ENCODE data around the gene VTI1A. TPM values are rescaled to one million over a fixed set of nuclear protein-coding genes. Genes with fewer than 3 reads are reported as not detected.

The VTI1A gene
- total RNA-seq, 2 donors from 2014 or later: 21.0 to 29.6 TPM

DNA sequence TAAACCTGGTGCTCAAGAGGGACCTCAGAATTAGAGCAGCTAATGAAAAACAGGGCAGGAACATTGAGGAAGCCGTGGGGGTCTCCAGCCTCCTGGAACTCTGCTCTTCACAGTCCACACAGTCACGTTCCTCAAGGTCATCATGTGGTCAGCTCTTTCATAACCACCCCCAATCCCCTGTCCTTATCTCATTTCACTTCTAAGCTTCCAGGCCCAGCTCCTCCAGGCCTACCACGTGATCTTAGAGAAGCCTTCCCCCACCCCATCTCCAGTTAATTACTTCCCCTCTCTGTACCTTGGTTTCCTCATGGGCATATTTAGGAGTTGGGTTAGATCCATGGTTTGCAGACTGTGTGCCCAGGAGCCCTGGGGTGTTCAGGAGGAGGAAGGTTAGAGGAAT lies 396.6 kb downstream of the VTI1A start:
- H3K27ac ChIP-seq: no peak overlapping the region
- no peak for DNase-seq (ENCODE audit: low spot score)
- no peak overlapping the region for H3K4me3 ChIP-seq
- peaks cover 0 to 21% of the 10 kb centered on the region in 2 donors for H3K9me3 ChIP-seq
- H3K27me3 ChIP-seq: no peaks in the 10 kb centered on the region
- no peak for TF ChIP-seq CTCF (IDR thresholded peaks at IDR 0.05)
- no peaks in the 10 kb centered on the region for H3K36me3 ChIP-seq
- no peaks in the 10 kb centered on the region for H3K4me1 ChIP-seq

GRCh38 chr10:112844681-112845544 lies 397.9 kb downstream of the VTI1A start:
- Histone ChIP-seq H3K27me3 (no peaks in the 10 kb centered on the region), H3K4me3 (no peak overlapping the region), H3K27ac (no peak overlapping the region), H3K36me3 (no peaks in the 10 kb centered on the region), H3K9me3 (peaks cover 0 to 20% of the 10 kb centered on the region in 2 donors), H3K4me1 (no peaks in the 10 kb centered on the region)
- no peak for TF ChIP-seq CTCF (IDR thresholded peaks at IDR 0.05)
- no peak for DNase-seq (ENCODE audit: low spot score)

- H3K27ac ChIP-seq: no peak overlapping the region
- no peak for TF ChIP-seq CTCF (IDR thresholded peaks at IDR 0.05)
- H3K9me3 ChIP-seq: peaks cover 0 to 17% of the 10 kb centered on the region in 2 donors
- no peaks in the 10 kb centered on the region for H3K36me3 ChIP-seq
- no peaks in the 10 kb centered on the region for H3K27me3 ChIP-seq
- DNase-seq (ENCODE audit: low spot score): no peak
- no peak overlapping the region for H3K4me3 ChIP-seq
- H3K4me1 ChIP-seq: no peaks in the 10 kb centered on the region
Measured at GRCh38 chr10:112847778-112848177, 400.8 kb downstream of the VTI1A start.

DNA sequence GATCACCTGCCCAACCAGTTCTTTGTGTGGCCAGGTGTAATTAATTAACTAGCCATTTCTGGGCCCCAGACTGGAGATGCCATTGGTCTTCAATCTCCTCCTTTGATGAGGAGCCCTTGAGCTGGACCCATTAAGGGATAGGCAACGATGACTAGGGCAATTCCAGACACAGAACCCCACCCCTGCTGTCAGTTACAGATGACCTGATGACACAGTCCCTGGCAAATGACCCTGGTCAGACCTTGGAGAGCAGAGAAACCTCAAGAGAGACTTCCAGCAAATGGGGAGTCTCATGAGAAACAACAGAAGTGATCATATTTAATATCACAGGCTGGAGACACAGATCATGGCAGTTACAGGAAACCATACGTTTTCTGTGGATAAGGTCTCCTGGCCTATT lies 401.2 kb downstream of the VTI1A start:
- H3K9me3 ChIP-seq: peaks cover 0 to 17% of the 10 kb centered on the region in 2 donors
- no peak for DNase-seq (ENCODE audit: low spot score)
- TF ChIP-seq CTCF (IDR thresholded peaks at IDR 0.05): no peak
- no peak overlapping the region for H3K4me3 ChIP-seq
- H3K4me1 ChIP-seq: no peaks in the 10 kb centered on the region
- H3K27ac ChIP-seq: no peak overlapping the region
- H3K27me3 ChIP-seq: no peaks in the 10 kb centered on the region
- no peaks in the 10 kb centered on the region for H3K36me3 ChIP-seq

DNA sequence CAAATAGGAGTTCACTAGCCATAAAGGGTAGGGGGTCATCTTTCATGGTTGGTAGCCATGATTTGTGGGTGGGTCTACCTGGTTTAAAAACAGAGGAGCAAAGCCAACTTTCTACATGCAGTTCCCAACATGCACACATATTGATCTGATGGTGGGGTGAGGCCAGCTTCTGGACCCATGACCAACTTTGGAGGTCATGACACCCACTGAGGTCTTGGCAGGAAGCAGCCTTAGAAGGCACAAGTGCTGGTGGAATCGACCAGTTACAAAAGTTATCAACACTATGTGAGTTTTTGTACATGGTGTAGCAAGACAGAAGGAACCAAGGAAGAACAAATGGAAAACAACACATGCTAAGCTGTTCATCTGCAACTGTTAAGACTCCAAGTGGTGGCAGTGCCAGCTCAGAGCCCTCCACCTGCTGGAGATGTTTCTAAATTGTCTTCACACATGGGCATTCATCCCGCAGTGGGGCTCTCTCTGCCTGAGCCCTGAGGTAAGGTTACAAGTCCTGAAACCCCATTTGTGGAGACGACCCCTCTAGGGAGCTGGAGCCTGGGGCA lies 401.9 kb downstream of the VTI1A start:
- no peak for TF ChIP-seq CTCF (IDR thresholded peaks at IDR 0.05)
- Histone ChIP-seq H3K4me3 (no peak overlapping the region), H3K9me3 (peaks cover 0 to 17% of the 10 kb centered on the region in 2 donors), H3K27ac (no peak overlapping the region), H3K27me3 (no peaks in the 10 kb centered on the region), H3K36me3 (no peaks in the 10 kb centered on the region), H3K4me1 (no peaks in the 10 kb centered on the region)
- DNase-seq (ENCODE audit: low spot score): no peak

Measured in right atrium auricular region (tissue), 2 donors.